ENCODE measurements around the gene EIF5.

The EIF5 gene

DNA sequence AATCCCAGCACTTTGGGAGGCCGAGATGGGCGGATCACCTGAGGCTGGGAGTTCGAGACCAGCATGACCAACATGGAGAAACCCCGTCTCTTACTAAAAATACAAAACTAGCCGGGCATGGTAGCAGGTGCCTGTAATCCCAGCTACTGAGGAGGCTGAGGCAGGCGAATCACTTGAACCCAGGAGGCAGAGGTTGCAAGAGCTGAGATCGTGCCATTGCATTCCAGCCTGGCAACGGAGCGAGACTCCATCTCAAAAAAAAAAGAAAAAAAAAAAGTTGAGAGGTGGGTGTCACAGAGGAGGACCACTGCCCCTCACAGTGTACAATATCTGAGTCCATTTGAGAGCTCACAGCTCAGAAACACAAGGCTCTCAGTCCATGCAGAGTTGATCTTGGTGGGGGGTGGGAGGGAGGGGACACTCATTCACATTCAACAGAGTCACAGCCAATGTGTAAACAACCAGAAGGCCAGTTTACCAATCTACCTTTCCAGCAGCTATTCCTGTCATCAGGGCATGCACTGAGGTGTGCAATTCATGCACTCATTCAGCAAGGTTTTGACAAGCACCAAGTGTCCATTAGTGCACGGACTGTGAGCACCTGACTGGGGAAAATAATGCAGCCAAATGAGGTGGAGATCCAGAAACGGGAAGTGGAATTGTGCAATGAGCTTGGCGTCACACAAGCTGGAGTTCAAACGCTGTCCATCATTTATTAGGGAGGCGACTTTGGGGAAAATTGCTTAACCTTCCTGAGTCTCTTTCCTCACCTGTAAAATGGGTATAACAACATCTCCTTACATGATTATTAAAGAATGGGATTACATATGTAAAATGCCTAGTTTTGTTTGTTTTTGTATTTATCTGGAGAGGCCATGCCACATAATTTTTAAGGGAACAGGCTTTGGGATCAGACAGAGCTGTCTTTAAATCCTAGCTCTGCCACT, 4.4 kb upstream of the EIF5 start:
- TF ChIP-seq ZFX (IDR thresholded peaks at IDR 0.05), result no peak
- TF ChIP-seq, protein P1, sequence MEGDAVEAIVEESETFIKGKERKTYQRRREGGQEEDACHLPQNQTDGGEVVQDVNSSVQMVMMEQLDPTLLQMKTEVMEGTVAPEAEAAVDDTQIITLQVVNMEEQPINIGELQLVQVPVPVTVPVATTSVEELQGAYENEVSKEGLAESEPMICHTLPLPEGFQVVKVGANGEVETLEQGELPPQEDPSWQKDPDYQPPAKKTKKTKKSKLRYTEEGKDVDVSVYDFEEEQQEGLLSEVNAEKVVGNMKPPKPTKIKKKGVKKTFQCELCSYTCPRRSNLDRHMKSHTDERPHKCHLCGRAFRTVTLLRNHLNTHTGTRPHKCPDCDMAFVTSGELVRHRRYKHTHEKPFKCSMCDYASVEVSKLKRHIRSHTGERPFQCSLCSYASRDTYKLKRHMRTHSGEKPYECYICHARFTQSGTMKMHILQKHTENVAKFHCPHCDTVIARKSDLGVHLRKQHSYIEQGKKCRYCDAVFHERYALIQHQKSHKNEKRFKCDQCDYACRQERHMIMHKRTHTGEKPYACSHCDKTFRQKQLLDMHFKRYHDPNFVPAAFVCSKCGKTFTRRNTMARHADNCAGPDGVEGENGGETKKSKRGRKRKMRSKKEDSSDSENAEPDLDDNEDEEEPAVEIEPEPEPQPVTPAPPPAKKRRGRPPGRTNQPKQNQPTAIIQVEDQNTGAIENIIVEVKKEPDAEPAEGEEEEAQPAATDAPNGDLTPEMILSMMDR (conservative IDR thresholded peaks at IDR 0.05), result no peak
- no peak overlapping the region for H3K27ac ChIP-seq

DNA sequence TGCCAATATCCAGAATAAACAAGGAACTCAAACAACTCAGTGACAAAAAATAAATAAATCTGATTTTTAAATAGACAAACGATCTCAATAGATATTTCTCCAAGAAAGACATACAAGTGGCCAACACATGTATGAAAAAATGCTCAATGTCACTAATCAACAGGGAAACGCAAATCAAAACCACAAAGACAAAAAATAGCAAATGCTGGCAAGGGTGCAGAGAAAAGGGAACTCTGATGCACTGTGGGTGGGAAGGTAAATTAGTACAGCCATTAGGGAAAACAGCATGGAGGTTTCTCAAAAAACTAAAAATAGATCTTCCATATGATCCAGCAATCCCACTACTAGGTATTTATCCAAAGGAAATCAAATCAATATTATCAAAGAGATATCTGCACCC, 3.5 kb upstream of the EIF5 start:
- H3K27ac ChIP-seq, result no peak overlapping the region
- TF ChIP-seq ZFX (IDR thresholded peaks at IDR 0.05), result no peak
- TF ChIP-seq, protein P1 (conservative IDR thresholded peaks at IDR 0.05), result no peak

DNA sequence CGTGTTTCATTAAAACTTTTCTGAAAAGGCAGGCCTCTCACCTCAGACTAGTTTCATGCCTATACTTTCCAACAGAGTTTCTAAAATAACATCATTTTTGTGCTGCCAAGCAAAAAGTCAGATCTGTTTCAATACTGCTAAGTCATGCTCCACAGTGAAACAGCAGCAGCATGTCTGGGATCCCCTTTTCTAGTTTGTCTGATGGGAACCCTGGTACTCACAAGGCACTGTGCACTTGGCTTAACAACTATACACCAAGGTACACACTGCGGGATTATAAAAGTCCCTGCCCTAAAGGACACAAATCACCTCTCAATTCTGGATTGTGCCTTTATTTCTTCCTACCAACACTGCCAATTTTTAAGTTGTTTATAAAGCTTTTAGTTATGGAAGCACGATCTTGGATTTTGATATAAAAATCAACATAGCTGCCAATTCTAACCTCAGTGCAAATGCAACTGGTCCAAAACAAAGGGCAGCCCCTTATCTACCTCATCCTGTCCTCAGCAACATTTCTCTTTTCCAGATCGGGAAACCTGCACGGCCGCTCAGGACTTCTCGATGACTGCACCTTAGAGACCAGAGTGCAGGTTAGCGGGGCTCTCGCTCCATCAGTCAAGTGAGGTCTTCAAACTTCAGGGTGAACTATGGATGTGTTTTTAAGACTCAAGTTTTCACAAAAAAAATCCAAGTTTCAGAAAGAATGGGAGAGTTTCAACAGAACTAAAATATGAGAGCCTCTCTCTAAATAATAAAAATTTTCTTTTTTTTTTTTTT, 1.7 kb upstream of the EIF5 start:
- TF ChIP-seq, protein P1 (conservative IDR thresholded peaks at IDR 0.05), result no peak
- TF ChIP-seq ZFX (IDR thresholded peaks at IDR 0.05), result no peak
- H3K27ac ChIP-seq, result peak overlapping the region; percentile 97

DNA sequence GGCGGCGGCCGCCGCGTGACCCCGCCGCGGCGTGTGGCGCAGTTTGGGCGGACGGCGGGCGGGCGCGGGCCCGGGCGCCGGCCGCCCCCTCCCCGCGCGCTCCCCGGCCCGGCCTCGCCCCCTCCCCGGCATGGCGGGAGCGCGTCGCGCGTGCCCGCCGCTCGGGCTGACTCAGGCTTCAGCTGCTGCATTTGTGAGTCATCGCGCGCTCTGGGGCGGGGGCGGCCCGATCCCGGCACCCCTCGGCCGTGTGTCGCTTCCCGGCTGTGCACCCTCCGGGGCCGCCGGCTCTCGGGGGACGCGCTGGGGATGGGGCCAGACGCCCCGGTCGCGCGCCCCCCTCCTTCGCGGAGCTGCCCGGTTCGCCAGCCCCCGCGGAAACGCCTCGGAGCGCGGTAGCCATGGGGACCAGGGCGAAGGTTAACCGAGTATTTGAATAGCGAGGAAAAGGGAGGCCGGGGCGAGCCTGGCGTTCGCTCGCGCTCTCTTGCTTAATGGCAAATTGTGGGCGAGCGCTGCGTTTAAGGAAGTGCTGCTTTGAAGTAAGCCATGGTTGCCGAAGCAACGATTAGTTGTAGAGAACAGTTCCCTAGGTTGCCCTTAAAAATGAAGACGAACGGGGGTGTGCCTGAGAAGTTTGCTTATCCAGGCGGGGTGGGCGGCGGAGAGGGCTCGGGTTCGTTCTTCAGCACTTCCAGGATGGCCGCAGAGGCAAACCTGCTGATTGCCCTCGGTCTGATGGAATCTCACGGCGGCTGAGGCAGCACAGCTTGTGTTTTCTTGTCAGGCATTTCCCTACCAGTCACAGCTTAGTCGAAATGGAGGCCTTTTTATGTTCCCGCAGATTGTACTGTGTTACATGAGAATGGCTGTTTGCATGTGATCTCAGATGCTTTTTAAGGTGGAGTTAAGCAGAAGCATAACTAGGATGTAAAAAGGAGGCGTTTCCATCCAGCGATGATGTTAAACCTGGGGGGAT, 896 bp downstream of the EIF5 start:
- H3K27ac ChIP-seq, result peak overlapping the region; percentile 97
- no peak for TF ChIP-seq ZFX (IDR thresholded peaks at IDR 0.05)
- TF ChIP-seq, protein P1 (conservative IDR thresholded peaks at IDR 0.05), result no peak

DNA sequence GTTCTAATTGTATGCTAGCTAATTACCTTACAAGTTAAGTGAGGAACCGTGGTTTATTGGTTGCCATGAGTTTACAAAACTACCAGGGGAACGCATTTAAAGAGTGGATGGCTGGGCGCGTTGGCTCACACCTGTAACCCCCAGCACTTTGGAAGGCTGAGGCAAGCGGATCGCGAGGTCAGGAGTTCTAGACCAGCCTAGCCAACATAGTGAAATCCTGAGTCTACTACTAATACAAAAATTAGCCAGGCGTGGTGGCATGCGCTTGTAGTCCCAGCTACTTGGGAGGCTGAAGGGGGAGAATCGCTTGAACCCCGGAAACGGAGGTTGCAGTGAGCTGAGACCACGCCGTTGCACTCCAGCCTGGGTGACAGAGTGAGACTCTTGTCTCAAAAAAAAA, 2.2 kb downstream of the EIF5 start:
- TF ChIP-seq ZFX (IDR thresholded peaks at IDR 0.05), result no peak
- TF ChIP-seq, protein P1 (conservative IDR thresholded peaks at IDR 0.05), result no peak
- H3K27ac ChIP-seq, result no peak overlapping the region

DNA sequence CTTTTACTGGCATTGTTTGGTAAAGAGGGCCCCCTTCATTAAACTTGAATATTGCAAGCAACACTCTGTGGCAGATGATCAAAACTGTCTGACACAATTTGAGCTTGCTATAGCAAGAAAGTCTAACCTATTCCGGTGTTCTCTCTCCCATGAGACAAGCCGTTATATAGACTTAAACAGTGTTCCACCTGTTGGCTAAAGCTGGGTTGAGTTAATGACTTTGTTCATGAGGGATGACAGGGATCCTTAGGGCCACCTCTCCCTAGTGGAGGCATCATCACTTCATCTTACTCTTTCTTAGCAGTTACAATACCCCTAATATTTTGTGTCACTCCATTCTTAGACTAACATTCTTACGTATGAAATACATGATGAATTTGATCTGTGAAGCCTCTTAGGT, 3.8 kb downstream of the EIF5 start:
- no peak overlapping the region for H3K27ac ChIP-seq
- TF ChIP-seq, protein P1 (conservative IDR thresholded peaks at IDR 0.05), result no peak
- no peak for TF ChIP-seq ZFX (IDR thresholded peaks at IDR 0.05)

Data from C4-2B (cell line).